IPS-20b (cell line): ENCODE results near the gene CDC6.
A peak's percentile ranks its signal among the peaks of the same experiment; 100 is the strongest.

ENCODE experiments used
- H3K27ac ChIP-seq: one replicate; pipeline ENCODE4 v1.5.1; 2013; ENCODE audit warnings: low read length
- H3K27me3 ChIP-seq: 2 replicates; pipeline ENCODE4 v1.6.1; 2013; ENCODE audit warnings: mild to moderate bottlenecking, low read length, inconsistent platforms; ENCODE audit not compliant: insufficient read depth
- H3K36me3 ChIP-seq: 2 replicates; pipeline ENCODE4 v1.6.1; 2013; ENCODE audit warnings: low read depth, mild to moderate bottlenecking, inconsistent platforms, low read length, moderate library complexity; ENCODE audit not compliant: insufficient read depth
- H3K4me1 ChIP-seq: 2 replicates; pipeline ENCODE4 v1.6.1; 2013; ENCODE audit warnings: mild to moderate bottlenecking, control low read depth, inconsistent platforms, low read length, moderate library complexity; ENCODE audit not compliant: insufficient read depth
- H3K4me3 ChIP-seq: 2 replicates; pipeline ENCODE4 v1.5.1; 2013; ENCODE audit warnings: mild to moderate bottlenecking, low read length, inconsistent platforms
- H3K9ac ChIP-seq: 2 replicates; pipeline ENCODE4 v1.6.1; 2013; ENCODE audit warnings: low read depth, mild to moderate bottlenecking, inconsistent platforms, low read length, moderate library complexity
- H3K9me3 ChIP-seq: 2 replicates; pipeline ENCODE4 v1.6.1; 2013; ENCODE audit warnings: mild to moderate bottlenecking, low read depth, low read length, inconsistent platforms; ENCODE audit not compliant: insufficient read depth

The CDC6 gene

DNA sequence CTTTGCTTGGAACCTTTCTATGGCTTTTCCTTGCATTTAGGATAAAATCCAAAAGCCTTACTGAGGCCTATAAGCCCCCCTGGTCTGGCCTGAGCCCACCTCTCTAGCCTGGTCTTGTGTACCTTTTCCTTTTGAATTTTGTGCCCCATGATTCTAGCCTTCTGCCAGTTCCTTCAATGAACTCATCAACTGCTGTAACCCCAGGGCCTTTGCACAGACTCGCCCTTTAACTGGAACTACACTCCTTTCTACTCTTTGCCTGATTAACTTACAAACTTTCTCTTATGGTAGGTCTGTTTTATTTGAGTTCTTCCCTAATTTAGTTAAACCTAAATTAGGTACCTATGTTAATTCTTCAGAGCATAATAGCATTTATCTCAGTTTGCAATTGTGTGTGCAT is 52.6 kb downstream of the CDC6 start:
- H3K36me3 ChIP-seq, result no peaks in the 10 kb centered on the region
- no peak overlapping the region for H3K9ac ChIP-seq
- peaks cover 84% of the 10 kb centered on the region for H3K27me3 ChIP-seq
- H3K9me3 ChIP-seq, result no peaks in the 10 kb centered on the region
- peaks cover 22% of the 10 kb centered on the region for H3K4me1 ChIP-seq
- H3K4me3 ChIP-seq, result no peak overlapping the region
- no peak overlapping the region for H3K27ac ChIP-seq

DNA sequence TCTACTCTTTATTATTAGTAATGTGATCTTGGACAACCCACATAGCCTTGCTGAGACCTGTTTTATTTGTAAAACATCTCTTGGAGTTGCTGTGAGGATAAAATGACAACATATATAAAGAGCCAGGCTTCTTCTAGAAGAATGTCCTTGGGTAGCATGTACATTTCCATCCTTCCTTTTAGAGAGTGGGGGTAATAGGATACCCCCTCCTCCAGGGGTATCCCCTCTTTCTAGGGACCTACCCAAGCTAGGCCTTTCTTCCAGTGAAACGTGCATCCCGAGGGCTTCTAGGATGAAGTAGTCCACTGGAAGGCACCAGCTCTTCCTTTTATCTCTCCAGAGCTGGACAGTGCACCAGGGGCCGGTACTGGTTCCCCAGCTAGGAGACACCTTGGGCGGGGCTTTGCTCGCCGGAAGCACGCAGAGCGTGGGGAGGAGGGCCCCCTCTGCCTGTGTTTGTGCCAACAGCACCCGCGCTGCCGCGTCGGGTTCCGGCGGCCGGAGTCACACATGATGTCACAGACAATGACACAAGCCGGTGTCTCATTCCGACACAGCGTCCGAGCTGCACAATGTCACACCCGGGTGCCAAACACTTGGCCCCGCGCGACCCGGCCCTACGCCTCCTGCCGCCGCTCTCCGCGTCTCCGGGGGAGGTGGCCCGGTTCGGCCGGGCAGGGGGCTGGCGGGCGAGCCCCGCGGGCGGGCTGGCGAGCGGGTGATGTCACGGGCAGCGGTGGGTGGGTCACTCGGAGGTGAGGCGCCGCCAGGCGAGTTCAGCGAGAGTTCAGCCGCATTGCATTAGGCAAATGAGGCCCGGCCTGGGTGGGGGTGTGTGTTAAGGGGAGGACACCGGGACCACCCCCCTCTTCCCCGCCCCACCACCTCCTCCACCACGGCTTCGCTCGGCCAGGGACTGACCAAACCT is 53.5 kb downstream of the CDC6 start:
- no peaks in the 10 kb centered on the region for H3K9me3 ChIP-seq
- H3K27me3 ChIP-seq, result peaks cover 86% of the 10 kb centered on the region
- no peaks in the 10 kb centered on the region for H3K36me3 ChIP-seq
- peak overlapping the region; percentile 75 for H3K4me3 ChIP-seq
- H3K4me1 ChIP-seq, result peaks cover 28% of the 10 kb centered on the region
- H3K9ac ChIP-seq, result peak overlapping the region; percentile 35; the same call in 1 of the 2 replicates
- no peak overlapping the region for H3K27ac ChIP-seq

DNA sequence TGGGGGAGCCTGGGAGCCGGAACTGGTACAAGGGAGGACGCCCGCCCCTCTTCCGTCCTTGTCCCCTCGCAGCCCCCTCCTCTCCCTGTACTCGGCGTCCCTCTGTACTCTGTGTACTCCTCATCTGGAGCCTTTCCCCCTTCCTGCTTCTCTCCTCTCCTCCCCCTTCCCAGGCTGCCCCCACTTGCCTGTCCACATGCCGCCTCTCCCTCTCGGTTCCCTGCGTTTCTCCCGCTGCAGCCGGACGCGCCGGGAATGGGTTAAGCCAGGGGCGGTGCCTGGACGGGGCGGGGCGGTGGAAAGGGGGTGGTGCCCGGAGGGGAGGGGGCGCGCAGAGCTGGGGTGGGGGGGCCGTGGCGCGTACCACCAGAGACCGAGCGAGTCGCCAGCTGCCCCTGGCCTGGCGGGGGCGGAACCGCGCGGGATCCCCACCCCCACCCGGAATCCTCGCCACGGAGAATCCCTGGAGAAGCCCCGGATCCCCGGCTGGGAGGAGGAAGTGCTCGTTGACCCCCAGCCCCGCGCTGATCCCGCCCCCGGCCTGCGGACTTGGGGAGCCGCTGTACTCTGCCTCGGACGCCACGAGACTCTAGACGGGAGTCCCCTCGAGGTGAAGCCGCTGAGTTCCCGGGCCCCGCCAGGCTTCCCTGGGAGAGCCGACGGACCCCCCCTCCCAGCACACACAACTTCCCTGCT is 54.3 kb downstream of the CDC6 start:
- Histone ChIP-seq H3K4me1 (peaks cover 33% of the 10 kb centered on the region), H3K9me3 (no peaks in the 10 kb centered on the region), H3K27ac (no peak overlapping the region)

DNA sequence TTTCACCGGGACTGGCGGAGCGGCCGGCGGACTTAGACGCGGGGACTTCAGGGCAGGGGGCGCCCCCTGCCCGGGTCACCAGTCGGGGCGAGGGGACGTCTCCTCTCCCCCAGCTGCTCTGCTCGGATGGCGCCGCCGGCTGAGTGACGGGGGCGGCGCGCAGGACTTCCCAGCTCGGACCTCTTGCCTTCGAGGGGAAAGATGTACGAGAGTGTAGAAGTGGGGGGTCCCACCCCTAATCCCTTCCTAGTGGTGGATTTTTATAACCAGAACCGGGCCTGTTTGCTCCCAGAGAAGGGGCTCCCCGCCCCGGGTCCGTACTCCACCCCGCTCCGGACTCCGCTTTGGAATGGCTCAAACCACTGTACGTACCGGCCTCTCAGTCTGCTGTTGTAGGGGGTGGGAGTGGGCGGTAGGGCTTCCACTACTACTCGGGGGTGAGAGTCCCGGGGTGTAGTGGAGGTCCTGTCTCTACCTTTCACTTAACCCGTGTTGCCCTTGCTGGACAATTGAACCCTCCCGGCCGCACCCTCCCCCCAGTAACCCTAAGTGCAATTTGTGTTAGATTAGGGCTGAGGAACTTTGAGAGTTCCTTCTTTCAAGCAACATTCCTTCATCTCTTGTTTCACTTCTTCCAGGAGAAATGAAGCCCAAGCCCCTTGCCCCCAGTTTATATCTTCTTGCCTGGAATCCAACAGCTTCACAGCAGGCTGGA is 55.0 kb downstream of the CDC6 start:
- Histone ChIP-seq H3K27me3 (peaks cover 90% of the 10 kb centered on the region), H3K4me3 (peak overlapping the region; percentile 75; the same call in 1 of the 2 replicates), H3K9me3 (no peaks in the 10 kb centered on the region), H3K36me3 (no peaks in the 10 kb centered on the region), H3K9ac (no peak overlapping the region), H3K27ac (no peak overlapping the region), H3K4me1 (peaks cover 39% of the 10 kb centered on the region)

More for the DNA sequence above, 54.3 kb downstream of the CDC6 start:
- Histone ChIP-seq H3K36me3 (no peaks in the 10 kb centered on the region), H3K9ac (peak overlapping the region; percentile 35; the same call in 1 of the 2 replicates), H3K4me3 (peak overlapping the region; percentile 75), H3K27me3 (peaks cover 90% of the 10 kb centered on the region)

DNA sequence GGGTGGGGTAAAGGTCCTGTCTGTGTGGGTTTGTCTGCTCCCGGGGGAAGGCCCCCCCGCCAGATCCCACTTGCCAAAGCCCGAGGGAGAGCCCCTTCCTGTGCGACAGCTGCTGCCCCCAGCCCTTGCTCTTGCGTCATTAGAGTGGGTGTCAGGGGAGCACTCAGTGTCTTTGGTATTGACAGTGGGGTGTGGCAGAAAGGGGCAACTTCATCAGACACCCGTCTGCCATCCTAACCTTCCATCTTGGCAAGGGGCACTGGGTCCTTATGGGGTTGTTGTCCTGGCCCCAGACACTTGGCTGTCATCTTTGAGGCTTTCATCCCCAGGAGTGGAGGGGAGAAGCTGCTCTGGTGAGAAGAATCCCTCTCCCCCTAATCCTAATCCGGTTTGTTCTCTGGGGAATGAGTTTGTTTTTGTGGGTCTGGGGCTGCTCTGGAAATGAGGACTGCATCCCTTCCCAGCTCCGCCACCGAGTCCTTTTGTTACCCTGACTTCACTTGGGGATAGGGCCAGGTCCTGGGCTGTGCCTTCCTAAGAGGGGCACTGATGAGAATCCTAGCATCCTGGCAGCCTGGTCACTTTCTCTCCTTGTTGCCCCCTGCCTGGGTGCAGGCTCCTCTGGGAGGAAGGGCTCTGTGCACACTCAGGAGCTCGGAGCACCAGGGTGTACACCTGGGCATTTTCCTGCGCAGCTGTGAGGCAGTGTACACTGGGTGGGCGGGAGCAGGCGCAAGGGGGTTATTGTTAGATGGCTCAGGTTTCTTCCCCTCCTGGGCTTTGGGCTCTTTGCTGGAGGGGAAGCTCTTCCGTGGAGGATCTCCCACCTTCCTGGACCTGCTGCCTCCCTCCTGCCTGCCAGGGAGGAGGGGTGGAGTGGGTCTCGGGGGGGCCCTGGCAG is 55.8 kb downstream of the CDC6 start:
- no peaks in the 10 kb centered on the region for H3K36me3 ChIP-seq
- H3K4me1 ChIP-seq, result peaks cover 47% of the 10 kb centered on the region
- H3K27ac ChIP-seq, result no peak overlapping the region
- H3K9ac ChIP-seq, result no peak overlapping the region
- peaks cover 85% of the 10 kb centered on the region for H3K27me3 ChIP-seq
- H3K9me3 ChIP-seq, result no peaks in the 10 kb centered on the region
- H3K4me3 ChIP-seq, result peak overlapping the region; percentile 75

DNA sequence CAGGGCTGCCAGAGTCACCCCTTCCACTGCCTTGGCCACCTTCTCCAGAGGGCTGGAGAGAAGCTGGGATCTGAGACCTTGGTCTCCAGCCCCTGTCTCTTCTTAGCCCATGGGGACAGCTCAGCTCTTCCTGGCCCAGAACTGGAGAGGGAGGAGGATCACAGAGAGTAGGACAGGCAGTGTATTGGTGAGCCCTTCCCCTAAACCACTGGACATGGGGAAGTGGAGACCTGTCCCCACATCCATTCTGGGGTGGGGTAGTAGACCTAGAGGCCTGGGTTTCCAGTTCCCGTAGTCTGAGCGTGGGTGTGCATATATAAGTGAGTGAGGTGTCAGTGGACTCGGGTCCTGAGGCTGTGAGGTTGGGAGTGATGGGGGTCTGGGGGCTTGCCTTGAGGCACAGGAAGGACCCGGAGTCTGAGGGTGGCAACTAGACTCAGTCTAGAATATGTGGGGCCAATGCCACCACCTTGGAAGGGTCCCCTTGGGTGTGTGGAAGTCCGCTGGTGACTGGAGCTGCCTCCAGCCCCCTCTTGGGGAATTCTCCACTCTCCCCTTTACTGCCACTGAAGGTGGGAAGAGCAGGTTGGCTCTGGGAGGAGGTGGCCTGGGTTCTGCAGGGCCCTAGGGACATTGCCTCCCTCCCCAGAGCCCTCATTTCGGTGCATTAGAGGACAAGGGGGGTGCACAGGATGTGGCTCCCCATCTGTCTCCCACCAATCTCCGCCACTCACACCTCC is 56.9 kb downstream of the CDC6 start:
- Histone ChIP-seq H3K9ac (no peak overlapping the region), H3K4me3 (peak overlapping the region; percentile 75; the same call in 1 of the 2 replicates), H3K9me3 (no peaks in the 10 kb centered on the region), H3K4me1 (peaks cover 48% of the 10 kb centered on the region), H3K27me3 (peaks cover 86% of the 10 kb centered on the region), H3K36me3 (peaks cover 1% of the 10 kb centered on the region; the same call in 1 of the 2 replicates), H3K27ac (no peak overlapping the region)

DNA sequence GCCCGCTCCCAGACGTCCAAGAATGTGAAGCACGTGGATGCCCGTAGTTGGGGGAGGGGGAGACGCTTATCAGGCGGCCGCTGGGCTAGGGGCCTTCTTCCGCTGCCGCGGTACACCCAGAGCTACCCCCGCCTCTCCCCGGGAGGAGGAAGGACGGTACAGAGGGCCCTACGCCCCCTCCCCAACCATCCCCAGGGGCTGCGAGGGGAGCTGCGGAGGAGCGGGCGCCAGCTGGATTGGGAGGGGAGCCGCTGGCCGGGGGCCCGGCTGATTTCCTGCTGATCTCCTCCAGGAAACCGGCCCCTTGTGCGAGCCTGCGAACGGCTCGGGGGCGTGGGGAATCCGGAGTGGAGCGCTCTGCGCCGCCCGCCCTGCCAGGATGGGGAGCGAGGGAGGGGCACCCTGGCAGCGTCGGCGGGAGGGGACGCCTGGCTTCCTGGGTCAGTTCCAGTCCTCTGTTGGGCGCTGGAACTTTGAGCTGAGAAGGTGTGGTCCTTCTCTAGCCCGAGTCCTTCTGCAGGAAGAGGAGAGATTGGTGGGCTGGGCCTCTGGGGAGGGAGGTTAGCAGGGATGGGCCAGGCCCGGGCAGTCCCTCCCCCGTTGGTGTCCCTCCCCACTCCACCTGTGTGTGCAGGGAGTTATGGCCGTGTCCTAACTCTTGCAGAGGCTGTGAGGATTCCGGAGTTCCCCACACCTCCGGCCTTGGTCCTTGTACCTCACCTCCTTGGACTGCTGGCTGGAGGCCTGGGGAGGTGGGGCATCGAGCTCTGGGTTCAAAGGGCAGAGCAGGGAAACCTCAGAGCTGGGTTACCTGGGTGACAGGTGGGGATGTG is 57.7 kb downstream of the CDC6 start:
- Histone ChIP-seq H3K9ac (peak overlapping the region; percentile 53; the same call in 1 of the 2 replicates), H3K36me3 (peaks cover 6% of the 10 kb centered on the region; the same call in 1 of the 2 replicates), H3K27me3 (peaks cover 86% of the 10 kb centered on the region), H3K4me3 (peak overlapping the region; percentile 67), H3K27ac (no peak overlapping the region), H3K4me1 (peaks cover 48% of the 10 kb centered on the region), H3K9me3 (no peaks in the 10 kb centered on the region)

DNA sequence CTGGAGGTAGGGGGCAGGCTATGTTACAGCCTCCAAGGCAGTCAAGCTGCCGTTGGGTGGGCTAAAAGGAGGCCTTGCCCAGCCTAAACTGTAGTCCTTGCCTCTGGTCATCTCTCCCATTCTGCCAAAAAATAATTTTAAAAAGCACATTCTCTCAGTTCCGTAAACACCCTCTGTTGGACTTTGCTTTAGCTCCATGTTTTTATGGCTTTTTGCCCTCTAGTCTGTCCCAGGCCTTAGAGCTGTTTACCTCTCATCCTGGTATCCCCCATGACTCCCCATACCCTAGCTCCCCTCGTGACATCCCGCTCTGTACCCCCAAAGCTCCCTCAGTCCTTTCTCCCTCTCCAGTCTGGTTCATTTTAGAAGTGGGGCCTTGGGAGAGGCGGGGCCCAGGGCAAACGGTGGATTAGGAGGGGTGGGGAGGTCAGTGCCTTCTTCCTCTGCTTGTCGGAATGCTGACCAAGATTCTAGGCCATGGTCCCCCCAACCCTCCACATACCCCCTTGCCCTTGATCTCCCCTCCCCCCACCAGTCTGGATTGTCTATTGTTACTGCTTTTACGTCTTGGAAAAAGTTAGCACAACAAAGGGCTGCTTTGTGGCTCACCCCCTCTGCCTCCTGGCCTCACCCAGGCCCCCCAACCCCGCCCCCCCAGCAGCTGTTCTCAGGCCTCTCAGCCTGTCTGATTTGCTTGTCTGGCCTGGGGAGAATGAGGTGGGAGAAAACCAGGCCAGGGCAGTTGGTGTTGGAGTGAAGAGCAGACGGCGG is 58.5 kb downstream of the CDC6 start:
- H3K9ac ChIP-seq, result peak overlapping the region; percentile 47; the same call in 1 of the 2 replicates
- H3K4me1 ChIP-seq, result peaks cover 49% of the 10 kb centered on the region
- peak overlapping the region; percentile 67; the same call in 1 of the 2 replicates for H3K4me3 ChIP-seq
- peaks cover 78% of the 10 kb centered on the region for H3K27me3 ChIP-seq
- H3K36me3 ChIP-seq, result peaks cover 6% of the 10 kb centered on the region; the same call in 1 of the 2 replicates
- H3K27ac ChIP-seq, result no peak overlapping the region
- H3K9me3 ChIP-seq, result no peaks in the 10 kb centered on the region

DNA sequence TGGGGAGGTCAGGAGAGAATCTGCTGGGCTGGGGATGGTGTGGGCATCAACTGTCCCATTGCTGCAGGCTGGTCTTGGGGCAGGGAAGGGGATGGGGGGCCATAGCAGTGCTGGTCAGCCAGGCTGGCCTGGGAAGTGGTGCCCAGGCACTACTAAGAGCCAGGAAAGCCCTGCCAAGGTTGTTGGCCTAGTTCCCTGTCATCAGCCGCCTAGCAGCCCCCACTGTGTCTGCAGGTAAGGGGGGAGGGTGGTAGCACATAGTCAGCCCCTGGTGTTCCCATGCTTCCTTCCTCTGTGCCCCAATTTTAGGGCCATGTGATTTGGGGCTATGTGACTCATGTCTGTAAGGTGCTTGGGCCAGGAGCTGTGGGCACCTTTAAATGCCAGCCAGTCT is 59.1 kb downstream of the CDC6 start:
- peaks cover 51% of the 10 kb centered on the region for H3K4me1 ChIP-seq

More for the DNA sequence above, 59.1 kb downstream of the CDC6 start:
- H3K9ac ChIP-seq, result peak overlapping the region; percentile 47; the same call in 1 of the 2 replicates
- peak overlapping the region; percentile 44; the same call in 1 of the 2 replicates for H3K4me3 ChIP-seq
- H3K9me3 ChIP-seq, result no peaks in the 10 kb centered on the region
- H3K36me3 ChIP-seq, result peaks cover 6% of the 10 kb centered on the region; the same call in 1 of the 2 replicates
- peaks cover 76% of the 10 kb centered on the region for H3K27me3 ChIP-seq
- no peak overlapping the region for H3K27ac ChIP-seq
